Suprapubic skin (tissue), 3 donors: Measurements from ENCODE around the gene CD209.

Experiments used
- EP300 ChIP-seq: sonication (generic); formaldehyde crosslinking; IDR thresholded peaks from one replicate; pipeline ENCODE4 v1.6.1; 2017; ENCODE audit warnings: antibody characterized with exemption
- POLR2A ChIP-seq, 2 donors: fragments of 450-650 bp; IDR thresholded peaks; one replicate each; pipeline ENCODE4 v1.6.1; 2017; ENCODE audit warnings: antibody characterized with exemption in 2 of 2, mild to moderate bottlenecking in 2 of 2, moderate library complexity in 2 of 2
- TF ChIP-seq, protein P1 (sequence below), 2 donors: fragments of 200-600 bp in 1 of 2; fragments of 450-650 bp in 1 of 2; sonication (generic) in 1 of 2; IDR thresholded peaks; one replicate each; pipeline ENCODE4 v1.5.1; 2016 to 2019; ENCODE audit warnings: antibody characterized with exemption in 2 of 2, mild to moderate bottlenecking in 1 of 2, moderate library complexity in 1 of 2

DNA sequence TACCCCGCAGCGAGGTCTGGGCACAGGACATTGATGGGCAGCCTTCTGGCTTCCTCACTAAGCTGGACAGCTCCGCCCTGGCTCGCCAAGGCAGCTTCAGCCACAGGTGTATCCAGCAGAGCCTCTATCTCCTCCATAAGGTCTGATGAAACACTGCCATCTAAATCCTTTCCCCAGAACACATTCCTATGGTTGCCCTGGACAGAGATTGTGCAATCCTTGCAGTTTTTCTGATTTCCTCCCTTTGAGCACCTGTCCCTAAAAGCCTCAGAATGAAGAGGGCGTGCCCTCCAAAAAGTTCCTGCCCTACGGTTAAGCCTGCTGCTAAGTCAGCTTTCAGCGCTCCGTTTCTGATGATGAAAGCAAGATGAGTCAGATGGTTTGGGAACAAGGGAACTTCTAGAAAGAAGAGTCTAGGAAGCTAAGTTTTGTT lies 36.7 kb upstream of the CD209 start:
- TF ChIP-seq, protein P1, sequence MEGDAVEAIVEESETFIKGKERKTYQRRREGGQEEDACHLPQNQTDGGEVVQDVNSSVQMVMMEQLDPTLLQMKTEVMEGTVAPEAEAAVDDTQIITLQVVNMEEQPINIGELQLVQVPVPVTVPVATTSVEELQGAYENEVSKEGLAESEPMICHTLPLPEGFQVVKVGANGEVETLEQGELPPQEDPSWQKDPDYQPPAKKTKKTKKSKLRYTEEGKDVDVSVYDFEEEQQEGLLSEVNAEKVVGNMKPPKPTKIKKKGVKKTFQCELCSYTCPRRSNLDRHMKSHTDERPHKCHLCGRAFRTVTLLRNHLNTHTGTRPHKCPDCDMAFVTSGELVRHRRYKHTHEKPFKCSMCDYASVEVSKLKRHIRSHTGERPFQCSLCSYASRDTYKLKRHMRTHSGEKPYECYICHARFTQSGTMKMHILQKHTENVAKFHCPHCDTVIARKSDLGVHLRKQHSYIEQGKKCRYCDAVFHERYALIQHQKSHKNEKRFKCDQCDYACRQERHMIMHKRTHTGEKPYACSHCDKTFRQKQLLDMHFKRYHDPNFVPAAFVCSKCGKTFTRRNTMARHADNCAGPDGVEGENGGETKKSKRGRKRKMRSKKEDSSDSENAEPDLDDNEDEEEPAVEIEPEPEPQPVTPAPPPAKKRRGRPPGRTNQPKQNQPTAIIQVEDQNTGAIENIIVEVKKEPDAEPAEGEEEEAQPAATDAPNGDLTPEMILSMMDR (IDR thresholded peaks at IDR 0.05): no peak
- TF ChIP-seq POLR2A (IDR thresholded peaks at IDR 0.05): no peak
- TF ChIP-seq EP300: no peak
